Left renal cortex interstitium (tissue), 4 donors: ENCODE data around the gene ADAP1. TPM values are rescaled to one million over a fixed set of nuclear protein-coding genes. Genes with fewer than 3 reads are reported as not detected.
"Not testable (repeated sequence)": the region's sequence is repeated elsewhere in the genome, so short reads cannot be mapped to it uniquely, and the experiment has no call there.

Source experiments
- DNase-seq, 4 donors: peaks; one replicate each; pipeline ENCODE4 v3.0.0-alpha.2; 2013; ENCODE audit warnings: low read depth in 4 of 4, low spot score in 2 of 4, missing footprints in 1 of 4
- polyA plus RNA-seq, 4 donors: library from polyadenylated mRNA; unstranded; fragments of 120-200 nt; gene quantifications; one replicate each; pipeline ENCODE4 v1.2.1, GENCODE V29; 2013; ENCODE audit not compliant: insufficient read length in 4 of 4

Gene ADAP1
- polyA plus RNA-seq, 4 donors = 11.5 to 22.3 (median 18.5) TPM

DNA sequence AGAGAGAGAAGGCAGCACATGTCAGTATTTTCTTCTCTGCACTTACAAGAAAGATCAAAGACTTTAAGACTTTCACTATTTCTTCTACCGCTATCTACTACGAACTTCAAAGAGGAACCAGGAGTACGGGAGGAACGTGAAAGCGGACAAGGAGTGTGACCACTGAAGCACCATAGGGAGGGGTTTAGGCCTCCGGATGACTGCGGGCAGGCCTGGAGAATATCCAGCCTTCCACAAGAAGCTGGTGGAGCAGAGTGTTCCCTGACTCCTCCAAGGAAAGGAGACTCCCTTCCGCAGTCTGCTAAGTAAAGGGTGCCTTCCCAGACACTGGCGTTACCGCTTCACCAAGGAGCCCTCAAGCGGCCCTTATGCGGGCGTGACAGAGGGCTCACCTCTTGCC, 6.5 kb upstream of the ADAP1 start:
- not testable (repeated sequence) for DNase-seq

DNA sequence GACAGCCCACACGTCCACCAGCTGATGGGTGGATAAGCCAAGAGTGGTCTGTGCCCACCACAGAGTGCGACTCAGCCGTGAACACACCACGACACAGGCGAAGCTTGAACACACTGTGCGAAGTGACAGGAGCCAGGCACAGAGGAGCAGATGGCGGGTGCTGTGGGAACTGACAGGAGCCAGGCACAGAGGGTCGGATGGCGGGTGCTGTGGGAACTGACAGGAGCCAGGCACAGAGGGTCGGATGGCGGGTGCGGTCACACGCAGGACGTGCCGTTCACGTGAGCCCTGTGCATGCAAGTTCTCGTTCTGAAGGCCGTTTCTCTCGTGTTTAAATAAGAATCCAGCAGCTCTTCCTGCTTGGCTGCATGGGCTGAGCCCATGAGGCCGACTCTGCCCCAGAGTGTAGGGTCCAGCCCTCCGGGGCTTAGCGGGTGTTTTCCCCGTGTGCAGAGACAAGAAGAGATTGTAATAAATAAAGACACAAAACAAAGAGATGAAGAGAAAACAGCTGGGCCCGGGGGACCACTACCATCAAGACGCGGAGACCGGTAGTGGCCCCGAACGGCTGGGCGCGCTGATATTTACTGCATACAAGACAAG, 5.9 kb upstream of the ADAP1 start:
- DNase-seq = no peak

DNA sequence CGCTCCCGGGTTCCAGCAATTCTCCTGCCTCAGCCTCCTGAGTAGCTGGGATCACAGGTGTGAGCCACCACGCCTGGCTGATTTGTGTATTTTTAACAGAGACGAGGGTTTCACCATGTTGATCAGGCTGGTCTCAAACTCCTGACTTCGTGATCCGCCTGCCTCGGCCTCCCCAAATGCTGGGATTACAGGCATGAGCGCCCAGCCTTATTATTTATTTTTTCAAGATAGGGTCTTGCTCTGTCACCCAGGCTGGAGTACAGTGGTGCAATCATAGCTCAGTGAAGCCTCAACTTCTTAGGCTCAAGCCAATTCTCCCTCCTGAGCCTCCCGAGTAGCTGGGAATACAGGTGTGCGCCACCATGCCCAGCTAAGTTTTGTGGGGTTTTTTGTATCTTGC, 5.3 kb upstream of the ADAP1 start:
- DNase-seq = not testable (repeated sequence)

DNA sequence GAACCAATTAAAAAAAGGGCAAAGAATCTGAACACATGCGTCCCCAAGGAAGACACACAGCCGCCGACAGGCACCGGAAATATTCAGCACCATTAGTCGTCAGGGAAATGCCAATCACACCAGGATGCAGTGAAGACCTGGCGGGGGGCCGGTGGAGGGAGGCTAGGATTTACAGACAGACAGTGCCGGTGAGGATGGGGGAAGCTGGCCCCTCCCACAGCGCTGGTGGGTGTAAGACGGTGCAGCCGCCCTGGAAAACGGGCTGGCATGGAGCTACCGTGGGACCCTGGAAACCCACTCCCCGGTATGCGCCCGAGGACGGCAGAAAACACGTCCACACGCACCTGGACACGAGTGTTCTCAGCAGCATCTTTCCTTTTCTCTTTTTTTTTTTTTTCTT, 4.8 kb upstream of the ADAP1 start:
- DNase-seq = no peak

DNA sequence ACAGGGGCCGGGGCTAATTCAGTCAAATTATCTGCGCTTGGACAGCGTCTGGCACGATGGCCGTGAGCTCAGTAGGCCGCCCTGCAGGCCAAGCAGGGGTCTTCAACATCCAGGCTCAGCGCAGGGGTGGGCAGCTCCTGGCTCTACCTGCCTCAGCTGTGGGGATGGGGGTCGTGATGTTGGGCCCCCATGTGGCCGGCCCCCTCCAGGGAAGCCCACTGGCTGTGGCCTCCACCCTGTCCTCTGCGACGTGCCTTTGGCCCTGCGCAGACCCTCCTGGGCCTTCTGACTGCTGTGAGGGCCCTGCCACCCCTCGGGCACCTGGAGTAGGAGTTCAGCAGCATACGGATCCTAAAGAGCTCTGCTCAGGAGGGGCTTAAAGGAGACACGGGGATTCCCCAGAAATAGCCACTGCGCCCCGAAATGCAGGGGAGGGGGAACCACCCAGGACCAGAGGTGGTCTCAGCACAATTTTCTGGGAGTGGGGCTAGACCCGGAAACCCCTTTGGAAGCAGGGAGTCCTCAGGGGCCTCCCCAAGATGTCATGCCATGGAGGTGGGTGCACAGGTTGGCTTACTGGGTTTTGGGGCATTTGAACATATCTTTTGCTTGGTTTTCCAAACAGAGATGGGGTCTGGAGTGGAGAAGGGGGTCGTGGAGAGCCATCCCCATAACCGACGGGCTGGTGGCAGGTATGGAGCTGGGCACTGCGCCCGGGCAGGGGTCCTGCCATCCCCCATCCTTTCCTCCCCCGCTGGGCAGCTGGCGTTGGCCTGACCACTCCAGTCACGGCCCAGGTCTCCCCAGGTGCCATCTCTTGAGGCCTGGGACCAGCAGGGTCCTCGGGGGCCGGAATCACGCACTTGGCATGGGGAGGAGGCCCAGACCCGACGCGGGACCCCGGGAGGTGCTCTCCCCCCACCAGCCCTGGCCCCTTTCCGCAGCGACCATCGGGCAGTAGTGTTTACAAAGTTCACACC, 4.0 kb upstream of the ADAP1 start:
- no peak for DNase-seq

DNA sequence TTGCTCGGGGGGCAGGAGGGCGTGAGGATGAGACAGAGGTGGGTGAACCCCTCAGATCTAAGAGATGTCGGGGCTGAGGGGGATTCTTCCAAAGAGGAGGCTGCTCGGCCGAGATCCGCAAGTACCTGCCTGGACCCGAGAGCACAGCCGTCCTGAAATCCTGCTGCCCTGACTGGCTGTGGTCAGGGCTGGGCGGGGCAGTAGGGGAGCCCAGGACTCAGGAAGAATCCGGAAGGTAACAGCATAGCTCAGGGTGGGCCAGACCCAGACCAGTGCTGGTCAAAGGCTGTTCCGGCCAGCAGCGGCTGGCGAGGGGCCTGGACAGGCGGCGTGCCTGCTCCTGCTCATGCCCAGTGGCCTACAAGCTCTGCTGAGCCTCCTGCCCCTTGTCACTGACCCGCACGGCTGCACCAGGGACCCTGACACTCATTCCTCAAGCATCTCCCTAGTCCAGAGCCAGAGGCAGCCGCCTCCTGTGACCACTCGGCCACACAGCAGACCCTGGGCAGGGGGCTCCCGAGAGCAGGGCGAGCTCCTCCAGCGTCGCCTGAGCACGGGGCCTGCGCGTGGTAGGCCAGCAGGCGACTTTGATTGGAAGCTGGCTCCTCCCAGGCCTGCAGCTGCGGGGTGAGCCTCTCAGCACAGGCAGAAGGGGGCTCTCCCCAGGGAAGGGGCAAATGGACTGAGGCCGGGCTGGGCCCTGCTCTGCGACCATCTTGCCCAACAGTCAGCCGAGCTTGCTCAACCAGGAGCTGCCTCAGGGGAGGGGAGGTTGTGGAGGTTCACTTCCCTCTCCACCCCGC, 3.1 kb upstream of the ADAP1 start:
- no peak for DNase-seq

DNA sequence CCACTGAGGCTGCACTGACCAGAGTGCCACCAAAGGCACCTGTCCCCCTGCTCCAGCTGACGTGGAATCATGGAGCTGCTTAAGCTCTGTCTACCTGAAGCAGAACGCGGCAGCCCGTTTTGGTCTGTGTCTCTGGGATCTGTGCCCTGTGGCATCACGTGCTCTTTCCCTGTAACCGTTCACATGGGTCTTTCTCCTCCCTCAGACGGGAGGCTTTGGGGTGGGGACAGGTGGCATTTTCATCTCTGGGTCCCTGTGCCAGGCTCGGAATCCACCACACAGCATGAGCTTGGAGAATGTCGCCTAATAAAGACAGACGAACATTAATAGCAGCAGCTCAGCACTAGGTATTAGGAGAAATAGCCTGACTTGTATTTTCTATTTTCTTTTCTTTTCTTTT, 1.6 kb upstream of the ADAP1 start:
- DNase-seq = no peak

DNA sequence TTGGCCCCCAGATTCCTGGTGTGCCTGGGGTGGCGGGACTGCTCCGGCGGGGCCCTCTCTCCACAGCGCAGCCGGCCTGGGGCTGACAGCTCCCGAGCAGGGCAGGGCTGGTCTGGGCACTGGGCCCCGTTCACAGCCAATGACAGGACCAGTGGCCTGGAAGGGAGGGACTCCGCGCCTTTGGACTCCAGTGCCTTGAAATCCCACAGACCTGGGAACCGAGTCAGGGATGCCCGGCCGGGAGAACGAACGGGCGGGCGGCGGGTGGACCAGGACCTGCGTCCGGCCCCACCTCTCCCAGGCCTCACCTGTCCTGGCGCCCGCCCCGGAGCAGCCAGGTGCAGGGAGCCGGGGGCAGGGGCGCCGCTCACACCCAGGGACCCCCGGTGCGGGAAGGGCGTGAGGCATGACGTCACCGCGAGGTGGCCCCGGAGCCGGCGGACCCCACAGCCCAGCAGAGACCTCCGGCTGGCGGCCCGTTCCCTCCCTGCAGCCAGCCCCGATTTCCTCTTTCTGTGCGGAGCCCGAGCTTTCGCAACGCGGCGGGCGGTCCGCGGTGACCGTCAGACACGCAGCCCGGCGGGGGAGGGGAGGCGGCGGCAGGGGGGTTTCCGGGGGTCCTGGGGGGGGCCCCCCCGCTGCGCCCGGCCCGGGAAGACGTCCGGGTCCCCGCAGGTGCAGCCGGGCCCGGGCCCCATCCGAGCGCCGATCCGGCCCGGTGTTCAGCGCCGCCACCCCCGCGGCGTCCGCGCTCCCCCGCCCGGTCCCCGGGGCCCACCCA, 743 bp downstream of the ADAP1 start:
- no peak for DNase-seq

DNA sequence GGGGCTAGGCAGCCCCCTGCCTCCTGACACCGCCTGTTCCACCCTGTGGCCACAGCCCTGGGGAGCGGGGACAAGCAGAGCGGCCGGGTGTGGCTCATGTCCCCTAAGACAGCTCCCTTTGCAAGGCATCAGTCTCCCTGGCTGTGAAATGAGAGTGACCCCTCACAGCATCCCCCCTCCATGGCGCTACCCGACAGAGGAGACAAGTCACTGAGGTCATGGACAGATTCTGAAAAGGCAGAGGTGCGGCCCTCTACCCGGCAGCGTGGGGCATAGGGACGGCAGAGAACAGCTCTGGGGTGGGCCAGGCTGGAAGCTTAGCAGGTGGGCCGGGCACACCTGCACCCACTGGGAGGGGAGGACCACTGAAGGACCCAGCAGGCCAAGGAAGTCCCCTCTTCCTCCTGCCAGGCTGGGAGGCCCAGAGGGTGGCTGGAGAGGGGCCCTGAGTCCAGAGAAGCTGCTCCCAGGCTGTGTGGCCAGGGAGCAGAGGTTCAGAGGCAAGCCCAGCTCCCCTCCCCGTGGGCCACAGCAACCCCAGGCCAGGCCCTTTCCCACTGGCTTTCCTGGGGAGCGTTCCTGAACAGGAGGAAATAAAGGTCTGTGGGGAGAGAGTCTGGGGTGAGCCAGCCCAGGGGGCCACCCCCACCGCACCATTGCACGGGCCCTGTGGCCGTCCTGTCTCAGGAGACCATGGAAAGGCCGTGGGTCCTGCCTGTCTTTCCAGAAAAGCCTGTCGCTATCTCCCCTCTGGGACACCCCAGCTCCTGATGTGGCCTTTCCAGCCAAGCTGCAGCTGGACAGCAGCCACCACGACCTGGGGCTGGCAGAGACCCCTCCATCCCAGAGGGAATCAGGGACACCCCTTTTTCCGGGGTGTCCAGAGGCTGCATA, 1.7 kb downstream of the ADAP1 start:
- no peak for DNase-seq

DNA sequence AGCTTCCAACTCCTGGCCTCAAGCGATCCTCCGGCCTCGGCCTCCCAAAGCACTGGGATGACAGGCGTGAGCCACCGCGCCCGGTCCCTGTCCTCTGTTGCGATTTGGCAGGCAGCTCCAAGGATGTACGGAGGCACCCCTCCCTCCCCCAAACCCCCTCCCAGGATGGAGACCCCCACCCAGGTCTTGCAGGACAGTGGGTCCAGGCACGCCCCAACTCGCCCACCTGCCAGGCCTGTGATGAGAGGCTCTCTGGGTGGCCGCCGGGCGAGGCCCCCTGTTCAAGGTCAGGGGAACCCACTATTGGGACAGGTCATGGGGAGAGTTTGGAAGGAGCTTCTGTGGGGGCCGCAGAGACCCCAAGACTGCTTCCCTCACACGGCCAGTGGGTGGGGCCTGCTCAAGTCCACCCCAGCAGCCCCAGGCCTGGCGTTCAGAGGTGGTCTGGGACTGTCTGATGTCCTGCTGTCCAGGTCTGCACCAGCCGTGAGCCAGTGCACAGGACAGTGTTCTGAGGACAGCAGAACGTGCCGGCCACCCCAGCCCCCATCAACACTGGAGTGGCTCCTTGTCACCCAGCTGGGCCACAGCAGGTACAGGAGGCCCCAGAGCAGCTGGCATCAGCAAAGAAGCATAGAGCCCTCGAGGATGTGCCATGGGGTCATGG, 2.5 kb downstream of the ADAP1 start:
- DNase-seq = no peak

DNA sequence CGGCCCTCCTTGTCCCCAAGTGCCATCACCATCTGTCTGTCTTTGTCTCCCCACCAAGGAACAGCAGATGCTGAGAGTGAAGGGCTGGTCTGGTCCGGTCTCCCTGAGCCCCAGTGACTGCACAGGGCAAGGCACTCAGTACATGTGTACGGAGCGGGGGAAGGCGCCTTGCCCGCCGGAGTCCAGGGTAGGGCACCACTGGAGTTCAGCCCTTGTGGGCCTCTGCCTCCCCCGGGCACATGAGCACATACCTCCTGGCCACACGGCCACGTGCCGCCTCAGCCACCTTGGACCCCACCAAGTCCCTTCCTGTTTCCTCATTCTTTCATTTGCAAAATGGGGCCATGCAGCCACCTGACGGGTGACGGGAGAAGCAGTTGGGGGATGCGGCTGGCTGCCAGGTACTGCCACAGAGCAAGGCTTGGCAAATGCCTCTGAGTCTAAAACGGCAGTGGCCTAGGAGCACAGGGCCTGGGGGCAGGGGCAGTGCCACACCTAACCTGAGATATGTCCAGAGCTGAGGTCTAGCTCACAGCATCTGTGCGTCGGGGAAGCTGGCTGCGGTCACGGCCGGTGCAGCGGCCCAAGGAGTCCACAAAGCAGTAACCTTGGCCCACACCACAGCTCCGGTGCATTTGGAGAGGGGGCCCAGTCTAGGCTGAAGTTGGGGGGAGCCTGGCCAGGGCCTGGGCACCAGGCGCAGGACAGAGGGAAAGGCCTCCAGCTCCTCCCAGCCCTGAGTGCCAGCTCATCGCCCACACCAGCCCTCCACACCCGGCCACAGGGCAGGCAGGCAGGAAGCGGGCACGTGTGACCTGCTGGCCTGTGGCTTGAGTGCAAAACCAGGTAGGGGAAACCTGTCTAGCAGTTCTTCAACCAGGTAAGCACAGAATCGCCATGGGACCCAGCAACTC, 5.2 kb downstream of the ADAP1 start:
- DNase-seq = no peak

DNA sequence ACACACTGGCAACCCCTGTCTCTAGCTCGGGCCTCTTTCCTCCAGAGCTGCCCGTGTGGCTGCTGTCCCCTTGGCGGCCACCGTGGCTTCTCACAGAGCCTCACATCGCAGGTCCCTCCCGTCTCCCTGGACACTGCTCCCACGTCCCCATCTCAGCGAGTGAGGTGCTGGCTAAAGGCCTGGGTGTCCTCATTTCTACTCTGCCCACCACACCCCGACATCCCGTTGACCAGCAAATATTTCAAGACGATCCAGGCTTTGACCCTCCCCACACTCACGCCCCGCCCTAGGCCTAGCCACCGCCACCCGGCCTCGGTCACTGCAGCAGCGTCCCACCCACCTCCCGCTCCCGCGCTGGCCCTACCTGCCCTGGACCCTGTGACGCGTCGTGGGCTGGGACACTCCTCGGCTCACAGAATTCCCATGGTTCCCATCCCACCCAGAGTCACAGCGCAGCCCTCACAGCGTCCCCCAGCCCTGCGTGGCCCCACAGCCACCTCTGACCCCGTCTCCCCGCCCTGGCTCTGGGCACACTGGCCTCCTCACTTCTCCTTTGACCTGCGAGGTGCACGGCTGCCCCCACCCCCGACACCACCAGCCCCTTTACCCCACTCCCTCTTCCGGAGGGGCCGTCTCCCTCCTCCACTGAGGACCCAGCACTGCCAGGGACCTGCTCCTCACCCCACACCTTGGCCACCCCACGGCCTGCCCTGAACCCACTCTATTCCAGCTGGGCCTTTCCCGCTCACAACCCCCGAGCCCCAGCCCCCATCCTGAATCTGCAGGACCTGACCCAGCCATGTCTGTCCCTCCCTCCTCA, 6.9 kb downstream of the ADAP1 start:
- DNase-seq = no peak

DNA sequence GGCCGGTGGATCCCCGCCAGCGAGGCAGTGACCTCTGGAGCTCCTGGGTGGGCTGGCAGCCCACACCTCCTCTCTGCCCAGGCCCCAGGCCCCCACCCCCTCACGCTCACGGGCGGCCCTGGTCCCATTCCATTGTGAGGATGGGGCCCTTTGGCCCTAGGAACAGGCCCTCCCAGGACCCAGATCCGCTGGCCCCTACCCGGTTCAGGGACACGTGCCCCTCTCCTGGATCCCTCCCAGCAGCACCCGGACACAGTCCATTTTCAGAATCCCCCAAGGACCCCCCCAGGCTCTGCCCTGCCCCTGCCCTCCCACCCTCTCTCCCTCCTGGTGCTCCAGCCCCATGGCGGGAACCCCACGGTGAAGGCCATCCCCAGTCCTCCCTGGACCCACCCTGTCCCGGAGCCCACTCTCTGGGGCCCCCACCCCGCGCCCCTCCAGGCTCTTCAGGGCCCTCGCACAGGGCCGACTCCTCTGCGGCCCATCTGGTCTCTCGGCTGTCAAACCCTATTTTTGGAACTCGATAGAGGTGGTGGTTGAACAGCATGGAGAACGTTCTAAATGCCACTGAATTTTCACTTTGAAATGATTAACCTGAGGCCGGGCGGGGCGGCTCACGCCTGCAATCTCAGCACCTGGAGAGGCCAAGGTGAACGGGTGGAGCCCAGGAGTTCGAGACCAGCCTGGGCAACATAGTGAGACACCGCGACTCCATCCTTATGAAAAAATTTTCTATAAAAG, 8.1 kb downstream of the ADAP1 start:
- DNase-seq = no peak

DNA sequence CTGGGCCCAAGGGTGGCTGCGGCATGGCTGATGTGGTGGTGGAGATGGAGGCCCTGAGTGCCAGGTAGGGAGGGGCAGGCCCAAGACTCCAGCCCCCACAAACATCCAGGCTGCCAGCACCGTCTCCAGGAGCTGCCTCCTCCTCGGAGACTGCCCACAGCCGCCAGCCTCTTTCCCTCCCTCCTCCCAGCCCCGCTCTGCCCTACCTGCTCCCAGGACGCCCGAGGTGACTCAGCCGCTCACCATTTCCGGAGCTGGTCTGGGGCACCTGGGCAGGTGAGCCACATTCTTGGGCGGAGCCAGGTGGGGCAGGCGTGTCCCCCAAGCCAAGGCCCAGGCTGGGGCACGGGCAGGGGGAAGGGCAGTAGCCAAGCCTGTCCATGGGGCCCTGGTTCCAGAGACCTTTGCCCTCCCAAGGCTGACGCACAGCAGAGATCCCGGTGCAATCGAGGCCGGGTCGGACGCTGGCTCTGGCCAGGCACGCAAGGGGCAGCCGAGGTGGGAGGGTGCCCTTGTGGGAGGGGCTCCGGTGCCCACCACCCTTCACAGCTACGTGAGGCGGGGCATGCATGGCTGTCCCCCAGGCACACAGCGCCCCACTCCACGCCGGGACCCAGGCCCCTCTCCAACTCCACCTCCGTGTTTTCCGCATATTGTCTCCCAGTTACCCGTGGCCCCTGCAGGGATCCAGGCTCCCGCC, 8.8 kb downstream of the ADAP1 start:
- DNase-seq = peak in 2 of 4 donors; percentile 47 to 49

DNA sequence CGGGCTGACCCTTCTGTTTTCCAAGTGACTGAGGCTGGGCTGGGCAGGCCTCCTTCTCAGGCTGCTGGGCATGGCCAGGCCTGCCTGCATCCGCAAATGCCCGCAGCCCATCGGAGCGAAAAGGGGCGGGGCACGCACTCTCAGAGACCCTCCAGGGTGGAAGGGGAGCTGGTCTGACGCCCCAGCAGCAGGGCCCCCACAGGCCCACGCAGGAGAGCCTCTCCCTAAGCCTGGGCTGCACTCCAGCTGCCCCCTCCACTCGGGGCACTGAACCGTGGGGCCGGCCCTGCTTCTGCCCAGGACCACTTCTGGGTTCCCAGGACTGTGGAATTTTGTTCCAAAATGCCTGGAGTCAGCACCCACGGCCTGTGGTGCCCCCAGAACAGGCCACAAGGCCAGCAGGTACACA, 9.3 kb downstream of the ADAP1 start:
- DNase-seq = no peak

DNA sequence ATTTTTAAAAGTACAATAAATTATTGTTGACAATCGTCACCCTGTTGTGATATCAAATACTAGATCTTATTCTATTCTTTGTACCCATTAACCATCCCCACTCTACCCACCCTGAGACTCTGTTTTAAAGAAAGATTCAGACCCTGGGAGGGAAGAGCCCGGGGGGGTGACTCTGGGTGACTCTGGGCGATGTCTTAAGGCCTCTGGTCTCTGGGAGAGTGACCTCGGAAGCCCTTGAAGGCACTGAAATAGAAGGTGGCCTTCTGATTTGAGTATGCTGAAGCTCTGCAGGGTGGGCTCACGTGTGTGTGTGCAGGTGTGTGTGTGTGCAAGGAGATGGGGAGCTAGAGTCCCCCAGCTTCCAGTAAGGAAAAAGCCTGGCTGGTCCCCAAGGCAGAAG, 9.7 kb downstream of the ADAP1 start:
- no peak for DNase-seq
